Effector memory CD8-positive, alpha-beta T cell (primary cell): ENCODE measurements around the gene MYCN.
"Not testable (repeated sequence)": the region's sequence is repeated elsewhere in the genome, so short reads cannot be mapped to it uniquely, and the experiment has no call there.

Experiments used
- ATAC-seq: fragments of 150-1000 bp; cut with Tn5 transposase; replicated peaks from 2 replicates; pipeline ENCODE4 v1.10.0; 2021; ENCODE audit warnings: mild to moderate bottlenecking, moderate library complexity
- DNase-seq, 3 experiments: peaks; one replicate each; pipeline ENCODE4 v3.0.0; 2021
- H3K27ac Mint-ChIP-seq, 2 donors: one replicate each; pipeline ENCODE4 v1.8.0; 2022; ENCODE audit warnings: mild to moderate bottlenecking in 2 of 2, mixed read lengths in 2 of 2, moderate library complexity in 2 of 2
- H3K27me3 Mint-ChIP-seq, 2 donors: one replicate each; pipeline ENCODE4 v1.8.0; 2022; ENCODE audit warnings: mixed read lengths in 2 of 2
- H3K36me3 Mint-ChIP-seq: one replicate; pipeline ENCODE4 v1.8.0; 2022; ENCODE audit warnings: mild to moderate bottlenecking, moderate library complexity, mixed read lengths; ENCODE audit not compliant: insufficient read depth
- H3K4me1 Mint-ChIP-seq, 2 donors: one replicate each; pipeline ENCODE4 v1.8.0; 2022; ENCODE audit warnings: low read depth in 2 of 2, mixed read lengths in 2 of 2
- H3K4me3 Mint-ChIP-seq, 2 donors: one replicate each; pipeline ENCODE4 v1.8.0; 2022; ENCODE audit warnings: mild to moderate bottlenecking in 2 of 2, mixed read lengths in 2 of 2, moderate library complexity in 2 of 2
- H3K9me3 Mint-ChIP-seq, 2 donors: one replicate each; pipeline ENCODE4 v1.8.0; 2022; ENCODE audit warnings: mixed read lengths in 2 of 2

MYCN gene

DNA sequence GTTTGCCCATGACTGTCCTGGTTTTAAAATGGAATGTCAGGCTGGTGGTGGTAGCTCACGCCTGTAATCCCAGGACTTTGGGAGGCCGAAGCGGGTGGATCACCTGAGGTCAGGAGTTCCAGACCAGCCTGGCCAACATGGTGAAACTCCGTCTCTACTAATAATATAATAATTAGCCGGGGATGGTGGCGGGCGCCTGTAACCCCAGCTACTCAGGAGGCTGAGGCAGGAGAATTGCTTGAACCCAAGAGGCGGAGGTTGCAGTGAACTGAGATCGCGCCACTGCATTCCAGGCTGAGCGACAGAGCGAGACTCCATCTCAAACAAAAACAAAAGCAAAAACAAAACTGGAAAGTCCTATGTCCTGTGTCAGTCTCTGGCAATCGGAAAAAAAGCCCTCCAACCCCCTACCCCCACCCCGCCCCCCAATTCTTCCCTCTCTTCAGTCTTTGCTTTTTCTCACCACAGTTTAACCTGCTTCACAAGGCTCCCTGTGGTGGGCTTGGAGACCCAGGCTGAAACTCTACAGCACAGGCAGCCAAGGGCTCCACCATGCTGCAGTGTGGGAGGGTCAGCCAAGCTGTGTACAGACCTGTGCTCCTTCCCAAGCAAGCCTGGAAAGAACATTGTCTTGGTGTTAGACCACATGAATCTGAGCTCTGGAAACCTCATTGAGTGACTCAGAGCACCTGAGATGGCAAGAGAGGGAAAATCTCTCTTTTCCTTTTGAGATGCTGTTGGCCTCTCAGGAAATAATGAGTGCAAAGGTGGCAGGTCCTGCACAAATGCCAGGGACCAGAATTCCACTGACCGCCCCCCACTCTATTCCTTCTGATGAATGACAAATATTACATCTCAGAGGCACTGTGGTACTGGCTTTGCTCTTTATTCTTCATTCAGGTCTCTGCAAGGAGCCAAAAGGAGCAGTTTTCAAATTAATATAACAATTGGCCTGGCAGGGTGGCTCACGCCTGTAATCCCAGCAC is 16.7 kb downstream of the MYCN start:
- Mint-ChIP-seq H3K9me3 (peaks cover 0 to 3% of the 10 kb centered on the region in 2 donors), H3K27me3 (no peaks in the 10 kb centered on the region), H3K4me3 (no peak overlapping the region), H3K27ac (no peak overlapping the region), H3K36me3 (peaks cover 3% of the 10 kb centered on the region), H3K4me1 (no peaks in the 10 kb centered on the region)
- DNase-seq: no peak
- ATAC-seq: no peak

DNA sequence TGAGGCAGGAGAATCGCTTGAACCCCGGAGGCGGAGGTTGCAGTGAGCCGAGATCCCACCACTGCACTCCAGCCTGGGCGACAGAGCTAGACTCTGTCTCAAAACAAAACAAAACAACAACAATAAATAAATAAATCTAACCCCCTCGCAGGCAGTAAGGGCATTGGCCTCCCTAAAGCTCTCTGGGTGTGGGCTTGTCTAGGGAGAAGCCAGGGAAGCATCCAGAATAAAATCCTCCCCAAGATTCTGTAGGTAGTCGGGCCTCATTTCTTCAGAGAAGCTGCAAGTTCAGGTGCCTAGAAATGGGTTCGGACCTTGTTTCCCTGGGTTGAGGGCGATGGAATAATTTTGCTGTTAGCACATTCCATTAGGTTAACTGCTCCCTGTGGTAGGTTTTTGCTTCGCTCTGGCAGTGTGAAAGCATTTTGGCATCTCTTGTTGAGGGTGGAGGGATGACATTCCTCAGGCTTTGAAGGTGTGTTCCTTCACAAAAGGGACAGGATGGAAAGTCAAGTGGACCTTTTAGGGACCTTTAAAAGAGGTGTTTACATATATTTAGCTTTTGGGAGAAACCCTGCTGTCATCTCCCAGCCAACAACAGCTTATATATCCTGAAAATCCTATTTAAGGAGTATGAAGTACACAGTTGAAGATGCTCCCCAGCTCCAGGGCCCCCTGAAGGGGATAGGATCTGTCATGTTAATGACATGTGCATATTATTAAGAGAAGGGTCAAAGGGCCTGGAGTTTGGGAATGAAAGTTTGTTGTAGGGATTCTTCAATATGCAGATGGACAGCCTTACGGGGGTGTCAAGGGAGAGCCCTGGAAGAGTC is 17.7 kb downstream of the MYCN start:
- Mint-ChIP-seq H3K27me3 (no peaks in the 10 kb centered on the region), H3K4me1 (no peaks in the 10 kb centered on the region)
- ATAC-seq: no peak

DNA sequence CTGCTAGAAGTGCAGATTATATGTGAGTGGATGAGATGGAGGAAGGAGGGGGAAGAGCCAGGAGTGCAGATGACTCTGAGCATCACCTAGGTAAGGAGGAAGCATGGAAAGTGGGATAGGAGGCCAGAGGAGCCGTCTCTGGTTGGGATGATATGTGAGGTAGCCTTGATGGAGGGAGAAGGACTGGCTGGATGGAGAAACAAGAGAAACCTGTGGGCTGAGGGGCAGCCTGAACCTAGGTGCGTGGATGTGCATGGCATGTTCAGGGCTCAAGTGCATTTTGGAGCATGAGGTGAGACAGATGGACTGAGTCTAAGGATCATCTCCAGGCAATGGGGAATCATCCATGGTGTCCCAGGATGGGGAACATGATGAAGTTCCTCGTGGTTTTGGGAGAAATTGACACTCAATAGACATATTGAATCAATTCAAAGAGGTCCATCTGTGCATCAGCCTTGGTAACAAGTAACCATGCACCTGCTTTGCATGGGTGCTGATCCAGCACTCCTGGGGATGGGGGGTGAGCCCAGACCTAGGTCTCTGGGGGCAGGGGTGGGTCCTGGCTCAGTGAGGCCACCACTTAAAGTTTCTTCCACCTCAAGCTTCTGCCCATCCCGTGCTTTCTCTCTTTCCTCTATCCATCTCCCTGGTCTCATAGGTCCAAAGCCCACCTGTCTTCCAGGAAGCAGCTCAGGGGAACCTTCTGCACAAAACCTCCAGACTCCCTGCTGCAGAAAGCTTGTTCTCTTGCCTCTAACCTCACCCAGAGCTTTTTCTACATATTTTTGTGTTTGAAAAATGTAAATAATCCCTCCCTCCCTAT is 19.2 kb downstream of the MYCN start:
- no peaks in the 10 kb centered on the region for H3K9me3 Mint-ChIP-seq
- H3K27ac Mint-ChIP-seq: no peak overlapping the region
- DNase-seq (no peak), ATAC-seq (no peak)
- no peak overlapping the region for H3K4me3 Mint-ChIP-seq
- no peaks in the 10 kb centered on the region for H3K4me1 Mint-ChIP-seq
- no peaks in the 10 kb centered on the region for H3K27me3 Mint-ChIP-seq
- peaks cover 3% of the 10 kb centered on the region for H3K36me3 Mint-ChIP-seq

More for the DNA sequence above, 17.7 kb downstream of the MYCN start:
- Mint-ChIP-seq H3K9me3 (peaks cover 0 to 2% of the 10 kb centered on the region in 2 donors), H3K36me3 (peaks cover 3% of the 10 kb centered on the region), H3K27ac (no peak overlapping the region), H3K4me3 (no peak overlapping the region)
- no peak for DNase-seq

DNA sequence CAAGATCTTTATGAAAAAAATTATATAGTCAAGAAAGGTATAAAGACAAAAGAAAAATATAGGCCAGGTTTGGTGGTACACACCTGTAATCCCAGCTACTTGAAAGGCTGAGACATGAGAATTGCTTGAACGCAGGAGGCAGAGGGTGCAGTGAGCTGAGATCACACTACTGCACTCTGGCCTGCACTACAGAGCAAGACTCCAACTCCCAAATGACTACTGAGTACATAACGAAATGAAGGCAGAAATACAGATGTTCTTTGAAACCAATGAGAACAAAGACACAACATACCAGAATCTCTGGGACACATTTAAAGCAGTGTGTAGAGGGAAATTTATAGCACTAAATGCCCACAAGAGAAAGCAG is 19.8 kb downstream of the MYCN start:
- H3K27me3 Mint-ChIP-seq, H3K27ac Mint-ChIP-seq, ATAC-seq, DNase-seq, H3K4me3 Mint-ChIP-seq, H3K36me3 Mint-ChIP-seq, H3K9me3 Mint-ChIP-seq, H3K4me1 Mint-ChIP-seq: not testable (repeated sequence)

DNA sequence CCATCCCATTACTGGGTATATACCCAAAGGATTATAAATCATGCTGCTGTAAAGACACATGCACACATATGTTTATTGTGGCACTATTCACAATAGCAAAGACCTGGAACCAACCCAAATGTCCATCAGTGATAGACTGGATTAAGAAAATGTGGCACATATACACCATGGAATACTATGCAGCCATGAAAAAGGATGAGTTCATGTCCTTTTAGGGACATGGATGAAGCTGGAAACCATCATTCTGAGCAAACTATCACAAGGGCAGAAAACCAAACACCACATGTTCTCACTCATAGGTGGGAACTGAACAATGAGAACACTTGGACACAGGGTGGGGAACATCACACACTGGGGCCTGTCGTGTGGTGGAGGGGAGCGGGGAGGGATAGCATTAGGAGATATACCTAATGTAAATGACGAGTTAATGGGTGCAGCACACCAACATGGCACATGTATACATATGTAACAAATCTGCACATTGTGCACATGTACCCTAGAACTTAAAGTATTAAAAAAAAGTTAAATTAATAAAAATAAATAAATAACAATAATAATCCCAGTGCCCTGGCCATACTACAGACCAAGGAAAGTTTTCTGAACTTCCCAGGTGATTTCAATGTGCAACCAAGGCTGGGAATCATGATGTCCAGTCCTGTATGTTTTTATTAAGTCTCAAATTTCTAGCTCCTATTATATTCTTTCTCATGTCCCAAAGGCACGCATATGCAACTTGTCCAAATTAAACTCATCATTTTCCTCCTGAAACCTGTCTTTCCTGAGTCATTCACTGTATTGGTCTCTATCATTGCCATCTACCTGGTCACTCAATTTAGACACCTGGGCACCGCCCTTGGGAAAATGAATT is 23.0 kb downstream of the MYCN start:
- ATAC-seq, DNase-seq, H3K27ac Mint-ChIP-seq, H3K4me3 Mint-ChIP-seq, H3K27me3 Mint-ChIP-seq, H3K9me3 Mint-ChIP-seq, H3K36me3 Mint-ChIP-seq, H3K4me1 Mint-ChIP-seq: not testable (repeated sequence)

DNA sequence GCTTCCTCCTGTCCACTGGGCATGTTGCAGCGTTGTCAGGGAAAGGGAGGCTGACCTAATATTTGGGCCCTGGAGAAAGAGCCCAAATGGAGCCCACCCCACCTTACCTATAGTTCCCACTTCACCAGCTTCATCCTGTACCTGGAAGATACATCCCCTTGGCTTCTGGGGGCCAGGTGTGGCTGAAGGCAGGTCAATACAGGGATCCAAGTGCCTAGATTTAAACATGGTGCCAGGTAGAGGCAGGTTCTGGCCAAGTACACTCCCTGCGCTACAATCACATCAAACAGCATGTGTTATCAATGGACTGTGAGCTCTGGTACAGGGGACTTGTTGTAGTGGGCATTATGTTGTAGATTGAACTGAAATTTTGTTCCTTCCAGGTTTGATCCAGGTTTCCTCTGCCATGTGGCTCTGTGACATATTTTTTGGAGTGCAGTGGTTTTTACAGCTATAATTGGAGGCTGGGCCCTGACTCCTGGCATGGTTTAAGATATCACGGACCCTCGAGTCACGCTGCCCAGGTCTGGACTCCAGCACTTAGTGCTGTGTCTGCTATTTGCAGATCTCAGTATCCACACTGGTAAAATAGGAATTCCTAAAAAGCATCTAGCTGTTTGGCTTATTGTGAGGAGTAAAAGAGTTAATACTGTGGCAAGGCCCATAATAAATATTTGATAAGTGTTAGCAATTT is 23.8 kb downstream of the MYCN start:
- Mint-ChIP-seq H3K4me1 (peaks cover 3 to 6% of the 10 kb centered on the region in 2 donors), H3K27ac (no peak overlapping the region), H3K4me3 (no peak overlapping the region), H3K9me3 (no peaks in the 10 kb centered on the region), H3K27me3 (no peaks in the 10 kb centered on the region), H3K36me3 (peaks cover 2% of the 10 kb centered on the region)
- DNase-seq (no peak), ATAC-seq (no peak)

DNA sequence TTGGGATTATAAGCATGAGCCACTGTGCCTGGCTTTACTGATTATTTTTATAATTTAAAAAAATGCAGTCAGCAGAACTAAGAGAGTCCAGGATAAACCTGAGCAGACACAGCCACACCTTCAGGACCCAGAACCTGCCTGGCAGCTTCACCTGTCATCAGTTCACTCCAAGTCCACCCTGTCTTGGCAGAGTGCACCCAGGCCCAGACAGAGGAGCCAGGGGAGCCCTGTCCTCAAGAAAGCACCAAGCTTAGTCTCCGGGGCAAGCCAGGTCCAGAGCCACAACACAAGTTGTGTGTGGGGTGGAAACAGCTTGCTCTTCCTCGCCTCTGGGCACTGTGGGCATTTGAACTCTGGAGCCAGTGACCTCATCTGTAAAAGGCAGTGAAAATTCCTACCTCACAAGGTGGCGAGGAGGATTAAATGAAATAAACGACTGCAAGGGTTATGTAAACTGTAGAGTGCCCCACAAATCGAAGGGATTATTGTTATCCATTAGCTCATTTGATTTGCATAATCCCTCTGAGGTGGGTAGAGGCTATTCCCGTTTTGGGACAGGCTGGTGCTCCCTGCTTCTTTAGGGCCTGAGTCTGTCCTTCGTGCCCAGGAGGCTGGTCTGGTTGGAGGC is 24.7 kb downstream of the MYCN start:
- Mint-ChIP-seq H3K4me1 (peaks cover 3 to 6% of the 10 kb centered on the region in 2 donors), H3K27ac (no peak overlapping the region), H3K27me3 (no peaks in the 10 kb centered on the region), H3K36me3 (no peaks in the 10 kb centered on the region), H3K4me3 (no peak overlapping the region), H3K9me3 (no peaks in the 10 kb centered on the region)
- DNase-seq (no peak), ATAC-seq (no peak)

DNA sequence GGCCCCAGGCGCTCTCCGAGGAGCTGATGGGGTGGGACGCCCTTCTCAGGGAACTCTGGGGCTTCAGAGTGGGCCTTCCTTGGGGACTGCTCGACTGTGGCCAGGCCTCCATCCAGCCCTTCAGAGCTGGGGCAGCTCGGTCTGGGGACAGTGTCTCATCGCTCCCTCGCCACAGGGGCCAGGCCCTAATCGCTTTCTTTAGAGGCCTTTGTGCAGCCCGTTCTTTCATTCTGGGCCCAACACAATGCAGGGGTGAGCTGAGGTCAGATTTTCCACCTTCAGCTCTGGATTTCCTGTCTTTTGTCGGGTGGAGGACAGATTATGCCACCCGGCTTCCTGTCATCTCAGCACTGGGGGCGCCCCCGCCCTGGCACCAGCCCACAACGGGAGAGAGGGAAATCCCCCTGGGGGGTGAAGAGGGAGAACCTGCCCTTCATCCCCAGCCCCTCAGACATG is 25.2 kb downstream of the MYCN start:
- H3K4me3 Mint-ChIP-seq: peak overlapping the region in 1 of 2 donors; percentile 47
- peaks cover 3 to 6% of the 10 kb centered on the region in 2 donors for H3K4me1 Mint-ChIP-seq
- ATAC-seq (no peak), DNase-seq (no peak)
- peak overlapping the region in 1 of 2 donors; percentile 17 for H3K27ac Mint-ChIP-seq
- H3K9me3 Mint-ChIP-seq: peaks cover 0 to 2% of the 10 kb centered on the region in 2 donors
- H3K36me3 Mint-ChIP-seq: no peaks in the 10 kb centered on the region
- H3K27me3 Mint-ChIP-seq: no peaks in the 10 kb centered on the region

DNA sequence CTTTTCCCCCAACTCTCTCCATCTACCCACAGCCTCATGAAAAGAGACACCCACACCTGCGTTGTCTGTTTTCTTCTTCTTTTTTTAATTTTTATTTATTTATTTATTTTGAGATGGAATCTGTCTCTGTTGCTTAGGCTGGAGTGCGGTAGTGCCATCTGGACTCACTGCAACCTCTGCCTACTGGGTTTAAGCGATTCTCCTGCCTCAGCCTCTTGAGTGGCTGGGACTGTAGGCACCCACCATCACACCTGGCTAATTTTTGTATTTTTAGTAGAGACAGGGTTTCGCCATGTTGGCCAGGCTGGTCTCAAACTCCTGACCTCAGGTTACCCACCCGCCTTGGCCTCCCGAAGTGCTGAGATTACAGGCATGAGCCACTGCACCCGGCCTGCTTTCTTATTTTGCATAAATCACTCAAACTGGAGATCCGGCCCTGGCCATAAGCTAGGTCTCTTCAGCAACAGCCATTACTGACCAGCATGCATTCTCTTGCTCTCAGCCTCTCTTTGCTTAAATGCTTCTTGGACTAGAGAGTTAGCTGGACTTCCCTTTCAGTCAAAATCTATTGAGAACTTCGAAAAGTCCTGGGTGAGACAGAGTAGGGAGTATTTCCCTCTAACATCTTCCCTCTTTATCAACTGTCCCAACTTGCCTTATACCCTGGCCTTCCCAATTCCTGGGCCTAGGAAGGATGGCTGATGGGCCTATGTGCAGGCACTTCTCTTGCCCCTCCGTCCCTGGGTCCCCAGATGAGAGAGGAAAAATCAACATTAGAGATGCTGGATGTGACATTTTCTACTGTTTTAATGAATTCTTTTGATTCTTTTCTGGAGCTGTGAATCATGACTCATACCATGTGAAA is 27.3 kb downstream of the MYCN start:
- peaks cover 3 to 6% of the 10 kb centered on the region in 2 donors for H3K4me1 Mint-ChIP-seq
- DNase-seq (no peak), ATAC-seq (no peak)
- no peak overlapping the region for H3K27ac Mint-ChIP-seq
- H3K27me3 Mint-ChIP-seq: no peaks in the 10 kb centered on the region
- H3K9me3 Mint-ChIP-seq: peaks cover 0 to 5% of the 10 kb centered on the region in 2 donors
- H3K36me3 Mint-ChIP-seq: no peaks in the 10 kb centered on the region
- no peak overlapping the region for H3K4me3 Mint-ChIP-seq

DNA sequence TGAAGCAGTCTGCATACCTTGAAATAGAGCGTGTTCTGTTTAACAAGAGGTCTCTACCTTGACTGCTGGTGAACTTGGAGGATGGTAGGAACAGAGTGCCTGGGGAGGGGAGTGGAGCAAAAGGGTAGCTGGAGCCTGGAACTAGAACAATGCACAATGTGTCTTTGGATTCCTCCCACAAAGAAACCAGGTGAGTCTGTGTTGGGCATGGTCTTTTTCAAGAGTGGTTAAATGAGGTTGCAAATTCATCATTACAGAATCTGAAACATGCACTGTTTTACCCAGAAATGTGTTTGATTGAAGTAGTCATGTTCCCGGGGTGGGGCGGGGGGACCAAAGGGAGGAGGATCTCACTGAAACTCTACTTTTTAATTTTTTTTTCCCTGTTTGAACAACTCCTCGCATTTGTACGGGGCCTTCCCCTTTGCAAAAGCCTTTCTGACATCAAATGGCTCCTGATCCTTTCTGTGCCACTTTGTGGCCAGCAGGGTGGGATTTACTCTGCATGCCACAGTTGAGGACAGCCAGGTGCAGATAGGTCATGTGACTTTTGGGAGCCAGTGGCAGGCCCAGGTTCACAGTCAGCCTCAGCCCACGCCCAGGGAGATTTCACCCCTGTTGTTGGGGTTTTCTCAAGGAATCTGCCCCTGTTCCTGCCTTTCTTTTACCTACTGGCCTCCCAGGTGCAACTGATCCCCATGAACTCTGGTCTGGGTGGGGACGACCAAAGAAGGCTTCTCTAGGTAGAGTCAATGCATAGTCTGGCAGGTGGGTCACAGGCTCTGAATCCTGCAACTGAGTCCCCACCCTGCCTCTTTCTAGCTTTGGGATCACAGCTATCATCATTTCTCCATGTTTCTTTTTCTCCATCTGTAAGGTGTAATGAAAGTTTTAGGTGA is 28.2 kb downstream of the MYCN start:
- DNase-seq (no peak), ATAC-seq (no peak)
- no peaks in the 10 kb centered on the region for H3K27me3 Mint-ChIP-seq
- no peak overlapping the region for H3K27ac Mint-ChIP-seq
- H3K4me3 Mint-ChIP-seq: no peak overlapping the region
- H3K4me1 Mint-ChIP-seq: peaks cover 3 to 6% of the 10 kb centered on the region in 2 donors
- no peaks in the 10 kb centered on the region for H3K36me3 Mint-ChIP-seq
- peaks cover 0 to 5% of the 10 kb centered on the region in 2 donors for H3K9me3 Mint-ChIP-seq
